PC-3 (cell line): Measurements from ENCODE around the gene TMED8. TPM values are rescaled to one million over a fixed set of nuclear protein-coding genes. Genes with fewer than 3 reads are reported as not detected.

Source experiments
- ATAC-seq: fragments of 200-7000 bp; cut with Tn5 transposase; 2 replicates; pipeline ENCODE4 v1.9.1; 2020; ENCODE audit warnings: mild to moderate bottlenecking, moderate library complexity
- BruUV-seq: library from RNA; stranded (reverse); fragments of 400-500 nt; replicated peaks from 2 replicates; lab custom pipeline; 2021; lab: Mats Ljungman, UMichigan
- CTCF ChIA-PET: fragments of 300-600 bp; sonication (Branson Sonifier 250); formaldehyde crosslinking; loops from one replicate; lab custom pipeline; 2022; ENCODE audit warnings: antibody characterized with exemption; lab: Charles Lee
- POLR2A ChIA-PET: fragments of 300-600 bp; sonication (Branson Sonifier 250); formaldehyde crosslinking; loops from one replicate; lab custom pipeline; 2022; ENCODE audit warnings: antibody characterized with exemption; ENCODE audit not compliant: unreplicated experiment; lab: Charles Lee
- DNase-seq: peaks from one replicate; pipeline ENCODE4 v3.0.0-alpha.2; 2015
- H2AFZ ChIP-seq: fragments of 300-600 bp; sonication (generic); 2 replicates; pipeline ENCODE4 v1.6.0; 2016; ENCODE audit warnings: antibody characterized with exemption, low read length
- H3F3A ChIP-seq: fragments of 300-600 bp; sonication (generic); one replicate; pipeline ENCODE4 v1.6.0; 2017; ENCODE audit warnings: antibody characterized with exemption, low read length, control low read depth, mild to moderate bottlenecking; ENCODE audit not compliant: unreplicated experiment
- H3K27ac ChIP-seq: fragments of 300-600 bp; sonication (generic); 2 replicates; pipeline ENCODE4 v1.5.1; 2016; ENCODE audit warnings: mild to moderate bottlenecking, low read length
- H3K27me3 ChIP-seq: fragments of 300-600 bp; sonication (generic); 2 replicates; pipeline ENCODE4 v1.6.1; 2016; ENCODE audit warnings: low read length, mixed read lengths
- H3K36me3 ChIP-seq: fragments of 300-600 bp; sonication (generic); 2 replicates; pipeline ENCODE4 v1.6.1; 2016; ENCODE audit warnings: low read depth, mixed run types, low read length, mixed read lengths
- H3K4me1 ChIP-seq: fragments of 300-600 bp; sonication (generic); 2 replicates; pipeline ENCODE4 v1.5.1; 2016; ENCODE audit warnings: low read length; ENCODE audit not compliant: insufficient read depth
- H3K4me2 ChIP-seq: fragments of 300-600 bp; sonication (generic); 2 replicates; pipeline ENCODE4 v1.6.0; 2016; ENCODE audit warnings: low read length
- H3K4me3 ChIP-seq: fragments of 300-600 bp; sonication (generic); 2 replicates; pipeline ENCODE4 v1.5.1; 2016; ENCODE audit warnings: mild to moderate bottlenecking, low read length, mixed read lengths
- H3K79me2 ChIP-seq: fragments of 300-600 bp; sonication (generic); 2 replicates; pipeline ENCODE4 v1.6.1; 2017; ENCODE audit warnings: low read length, mixed read lengths
- H3K9ac ChIP-seq: fragments of 300-600 bp; sonication (generic); 2 replicates; pipeline ENCODE4 v1.6.0; 2016; ENCODE audit warnings: mild to moderate bottlenecking, low read length
- H3K9me2 ChIP-seq: fragments of 300-600 bp; sonication (generic); replicated peaks from 2 replicates; pipeline ENCODE4 v1.6.1; 2016; ENCODE audit warnings: mixed run types, low read length, mixed read lengths
- H3K9me3 ChIP-seq: fragments of 300-600 bp; sonication (generic); 2 replicates; pipeline ENCODE4 v1.6.1; 2016; ENCODE audit warnings: low read length, mixed read lengths
- H4K20me1 ChIP-seq: fragments of 300-600 bp; sonication (generic); 2 replicates; pipeline ENCODE4 v1.6.1; 2016; ENCODE audit warnings: low read length, mixed read lengths
- CTCF ChIP-seq: fragments of 300-600 bp; sonication (generic); conservative IDR thresholded peaks from 2 replicates; pipeline ENCODE4 v1.5.1; 2017; ENCODE audit warnings: antibody characterized with exemption, low read depth, mild to moderate bottlenecking, low read length
- EZH2 ChIP-seq: fragments of 300-600 bp; sonication (generic); IDR thresholded peaks from one replicate; pipeline ENCODE4 v1.6.1; 2017; ENCODE audit warnings: antibody characterized with exemption, mild to moderate bottlenecking, low read length; ENCODE audit not compliant: unreplicated experiment
- EZH2phosphoT487 ChIP-seq: fragments of 300-600 bp; sonication (generic); IDR thresholded peaks from 2 replicates; pipeline ENCODE4 v1.6.1; 2018; ENCODE audit warnings: mild to moderate bottlenecking, antibody characterized with exemption, low read length, borderline replicate concordance
- intact Hi-C: fragments of 100-400 bp; cut with micrococcal nuclease; formaldehyde crosslinking; loops from 2 replicates; pipeline ENCODE4 v1.9.0; 2023
- total RNA-seq: library from RNA; depleted of rRNA; stranded (reverse); fragments of >200 nt; gene quantifications from 2 replicates; pipeline ENCODE4 v1.2.3, GENCODE V29; 2014

Gene TMED8
- total RNA-seq, 1 experiment from 2014 or later, result 16.8 TPM

DNA sequence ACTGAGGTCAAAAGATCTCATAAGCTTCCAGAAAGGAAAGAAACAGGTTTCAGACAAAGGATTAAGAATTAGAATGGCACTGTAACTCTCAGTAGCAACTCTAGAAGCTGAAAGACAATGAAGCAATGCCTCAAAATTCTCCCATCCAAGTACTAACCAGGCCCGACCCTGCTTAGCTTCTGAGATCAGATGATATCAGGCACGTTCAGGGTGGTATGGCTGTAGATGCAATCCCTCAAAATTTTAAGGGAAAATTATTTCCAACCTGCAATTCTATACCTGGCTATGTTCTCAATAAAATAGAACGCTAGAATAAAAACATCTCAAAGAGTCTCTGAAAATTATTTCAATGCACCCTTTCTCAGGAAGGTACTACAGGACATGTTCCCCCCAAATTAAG, 26.9 kb upstream of the TMED8 start:
- Histone ChIP-seq H3F3A (no peaks in the 10 kb centered on the region), H4K20me1 (no peaks in the 10 kb centered on the region), H3K4me3 (no peak overlapping the region), H2AFZ (no peak overlapping the region), H3K4me1 (peaks cover 7% of the 10 kb centered on the region), H3K79me2 (no peaks in the 10 kb centered on the region), H3K9me3 (no peaks in the 10 kb centered on the region), H3K9me2 (no peaks in the 10 kb centered on the region), H3K27ac (no peak overlapping the region), H3K27me3 (no peaks in the 10 kb centered on the region), H3K36me3 (no peaks in the 10 kb centered on the region), H3K4me2 (no peak overlapping the region), H3K9ac (no peak overlapping the region)
- DNase-seq (no peak), ATAC-seq (no peak)
- ChIA-PET POLR2A (no interaction called here), CTCF (no interaction called here)
- TF ChIP-seq CTCF, result no peak
- no peak for TF ChIP-seq EZH2phosphoT487
- TF ChIP-seq EZH2, result no peak
- BruUV-seq, result no TSS peak
- intact Hi-C loops, result no loop called here

DNA sequence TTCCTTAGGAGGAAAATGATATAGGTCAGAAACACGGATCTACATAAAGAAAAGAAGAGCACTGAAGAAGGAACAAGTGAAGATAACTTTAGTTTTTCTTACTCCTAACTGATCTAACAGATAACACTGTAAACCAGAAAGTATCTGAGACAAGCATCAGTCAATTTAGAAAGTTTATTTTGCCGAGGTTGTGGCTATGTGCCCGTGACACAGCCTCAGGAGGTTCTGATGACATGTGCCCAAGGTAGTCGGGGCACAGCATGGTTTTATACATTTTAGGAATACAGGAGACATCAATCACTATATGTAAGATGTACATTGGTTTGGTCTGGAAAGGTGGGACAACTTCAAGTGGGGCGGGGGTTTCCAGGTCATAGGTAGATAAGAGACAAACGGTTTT, 23.3 kb upstream of the TMED8 start:
- Histone ChIP-seq H2AFZ (no peak overlapping the region), H3K27me3 (no peaks in the 10 kb centered on the region), H3K9ac (no peak overlapping the region), H3K9me2 (no peaks in the 10 kb centered on the region), H3K9me3 (no peaks in the 10 kb centered on the region), H3K36me3 (no peaks in the 10 kb centered on the region), H3K79me2 (no peaks in the 10 kb centered on the region), H3K4me2 (no peak overlapping the region), H3K4me3 (no peak overlapping the region), H3K4me1 (no peaks in the 10 kb centered on the region), H3K27ac (no peak overlapping the region), H4K20me1 (no peaks in the 10 kb centered on the region), H3F3A (no peaks in the 10 kb centered on the region)
- TF ChIP-seq EZH2phosphoT487 (no peak), EZH2 (no peak), CTCF (no peak)
- no TSS peak for BruUV-seq
- ATAC-seq (no peak), DNase-seq (no peak)
- intact Hi-C loops, result no loop called here
- ChIA-PET POLR2A (no interaction called here), CTCF (no interaction called here)

- H3K9me3 ChIP-seq, result no peaks in the 10 kb centered on the region
- no peak overlapping the region for H3K4me2 ChIP-seq
- H3K36me3 ChIP-seq, result no peaks in the 10 kb centered on the region
- no peak for DNase-seq
- H3K27me3 ChIP-seq, result no peaks in the 10 kb centered on the region
- H3K9me2 ChIP-seq, result no peaks in the 10 kb centered on the region
- no peaks in the 10 kb centered on the region for H3K4me1 ChIP-seq
- TF ChIP-seq CTCF (no peak), EZH2phosphoT487 (no peak), EZH2 (no peak)
- BruUV-seq, result no TSS peak
- H4K20me1 ChIP-seq, result no peaks in the 10 kb centered on the region
- H3K9ac ChIP-seq, result no peak overlapping the region
- no peak for ATAC-seq
- no peak overlapping the region for H3K4me3 ChIP-seq
- no peak overlapping the region for H3K27ac ChIP-seq
- no peaks in the 10 kb centered on the region for H3K79me2 ChIP-seq
- intact Hi-C loops, result no loop called here
- ChIA-PET CTCF (no interaction called here), POLR2A (no interaction called here)
- no peak overlapping the region for H2AFZ ChIP-seq
- no peaks in the 10 kb centered on the region for H3F3A ChIP-seq
These were observed 13.3 kb upstream of the TMED8 start for GRCh38 chr14:77390188-77390587.
